GM12891 (cell line): ENCODE results near the gene SLC22A4.

ENCODE experiments used
- PAX5 ChIP-seq: IDR thresholded peaks from 2 replicates; pipeline ENCODE4 v1.6.1; 2011; ENCODE audit warnings: low read length, moderate library complexity, mild to moderate bottlenecking; ENCODE audit not compliant: insufficient read depth, severe bottlenecking
- POLR2A ChIP-seq: IDR thresholded peaks from 2 replicates; pipeline ENCODE4 v1.6.1; 2011; ENCODE audit warnings: low read depth, low read length, control low read depth
- POLR2AphosphoS5 ChIP-seq: IDR thresholded peaks from 2 replicates; pipeline ENCODE4 v1.6.1; 2011; ENCODE audit warnings: low read depth, low read length, control low read depth
- POU2F2 ChIP-seq: IDR thresholded peaks from 2 replicates; pipeline ENCODE4 v1.6.1; 2011; ENCODE audit warnings: low read depth, mild to moderate bottlenecking, control low read depth, low read length, moderate library complexity
- SPI1 ChIP-seq: IDR thresholded peaks from 2 replicates; pipeline ENCODE4 v1.6.1; 2011; ENCODE audit warnings: low read depth, low read length, control low read depth
- TAF1 ChIP-seq: IDR thresholded peaks from 2 replicates; pipeline ENCODE4 v1.6.1; 2011; ENCODE audit warnings: low read depth, low read length, control low read depth

GRCh38 chr5:132254321-132254977, 39.7 kb upstream of the SLC22A4 start:
- TF ChIP-seq POLR2AphosphoS5 = no peak
- TF ChIP-seq POLR2A = no peak
- no peak for TF ChIP-seq TAF1
- TF ChIP-seq SPI1 = no peak
- no peak for TF ChIP-seq PAX5
- TF ChIP-seq POU2F2 = no peak
